ENCODE measurements around the gene EZR. TPM values are rescaled to one million over a fixed set of nuclear protein-coding genes. Genes with fewer than 3 reads are reported as not detected.

EZR gene
- total RNA-seq, 1 experiment from 2014 or later, result 1,402 TPM

DNA sequence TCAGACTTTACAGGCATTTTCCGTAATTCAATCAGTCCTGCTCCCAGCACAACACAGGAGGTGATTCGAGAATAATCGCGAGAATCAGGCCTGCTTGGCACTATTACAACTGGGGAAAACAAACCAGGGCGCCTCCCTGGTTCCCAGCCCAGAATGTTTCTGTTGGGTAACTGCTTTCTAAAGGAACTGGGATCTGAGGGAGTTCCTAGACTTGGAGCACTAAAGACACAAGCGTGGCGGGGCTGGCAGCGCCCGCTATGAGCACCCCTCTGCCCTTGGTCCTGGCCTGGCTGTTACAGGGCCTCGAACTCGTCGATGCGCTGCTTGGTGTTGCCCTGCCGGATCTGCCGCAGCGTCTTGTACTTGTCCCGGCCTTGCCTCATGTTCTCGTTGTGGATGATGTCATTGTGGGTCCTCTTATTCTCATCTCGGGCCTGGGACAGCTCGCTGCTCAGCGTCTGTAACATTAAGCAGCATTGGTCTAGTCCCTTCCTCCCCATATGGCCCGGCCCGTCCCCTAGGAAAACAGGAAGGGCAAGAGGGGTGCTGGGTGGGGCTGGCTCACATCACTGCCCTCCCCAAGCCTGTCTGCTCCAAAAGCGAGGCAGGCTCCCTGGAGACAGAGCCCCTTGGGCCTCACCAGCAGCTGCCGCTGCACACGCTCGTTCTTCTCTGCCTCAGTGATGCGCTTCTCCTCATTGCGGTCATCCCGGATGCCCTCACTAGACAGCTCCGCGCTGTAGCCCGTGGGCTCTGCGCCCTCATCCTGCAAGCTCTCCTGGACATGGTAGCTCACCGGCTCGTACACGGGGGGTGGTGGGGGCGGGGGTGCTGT, 52.3 kb downstream of the EZR start:
- Histone ChIP-seq H4K20me1 (ENCODE audit: insufficient read depth) (peaks cover 22% of the 10 kb centered on the region; the same call in 1 of the 2 replicates), H2AFZ (ENCODE audit: low read depth, low read length, poor library complexity, severe bottlenecking) (no peak overlapping the region), H3K27me3 (ENCODE audit: insufficient read depth, low read length) (no peaks in the 10 kb centered on the region), H3K4me2 (ENCODE audit: low read length) (no peak overlapping the region), H3K9me3 (ENCODE audit: control insufficient read depth in 1 of 2, insufficient read depth in 1 of 2, low read depth in 1 of 2, low read length in 2 of 2) (no peaks in the 10 kb centered on the region), H3K9me2 (ENCODE audit: insufficient read depth) (no peaks in the 10 kb centered on the region), H3K4me3 (replicated peaks in 1 of 2; ENCODE audit: low read depth in 1 of 2, low read length in 2 of 2) (no peak overlapping the region), H3K9ac (ENCODE audit: low read length) (peak overlapping the region; percentile 17; the same call in 1 of the 2 replicates), H3K79me2 (ENCODE audit: insufficient read depth, low read length) (peaks cover 52% of the 10 kb centered on the region), H3K27ac (ENCODE audit: low read depth, low read length) (peak overlapping the region; percentile 57), H3K36me3 (ENCODE audit: control insufficient read depth in 1 of 2, insufficient read depth in 2 of 2, low read length in 2 of 2) (peaks cover 51 to 75% of the 10 kb centered on the region in 2 experiments), H3K4me1 (ENCODE audit: control insufficient read depth in 1 of 2, insufficient read depth in 2 of 2, low read length in 2 of 2) (peaks cover 7 to 100% of the 10 kb centered on the region in 2 experiments; a peak in 3 of 4 replicates)
- ChIA-PET POLR2A (interaction anchor here (1.8 to 9.3 kb wide), 2 partner anchors 13 to 102 kb away, joined by 13 to 39 read pairs; no protein-coding TSS in a partner anchor), RAD21 (ENCODE audit: low non-redundant PET in 1 of 2, low total read pairs in 2 of 2, uncharacterized antibody in 2 of 2, unreplicated experiment in 2 of 2) (interaction anchor here (0.7 to 0.9 kb wide), 3 partner anchors 19 to 49 kb away, joined by 3 to 4 read pairs (median 3); no protein-coding TSS in a partner anchor), CTCF (interaction anchor here (2.8 kb wide), 1 partner anchor 48 kb away, joined by 13 read pairs; no protein-coding TSS in a partner anchor)
- intact Hi-C loops (cut with micrococcal nuclease), result loop anchor here (10.0 kb wide), 1 partner anchor 338 kb away; no protein-coding TSS in a partner anchor
- DNase-seq (ENCODE audit: low read depth, low spot score) (no peak), ATAC-seq (no peak)
- no TSS peak for BruUV-seq (replicated peaks)
- TF ChIP-seq EZH2 (IDR thresholded peaks at IDR 0.05) (no peak), SIN3A (IDR thresholded peaks at IDR 0.05; ENCODE audit: low read depth) (no peak), ZNF274 (IDR thresholded peaks at IDR 0.05; ENCODE audit: low read depth, low read length) (no peak), CBX3 (IDR thresholded peaks at IDR 0.05; ENCODE audit: low read depth) (no peak), POLR2AphosphoS5 (IDR thresholded peaks at IDR 0.05; ENCODE audit: low read depth, low read length) (peak; percentile 50), YY1 (IDR thresholded peaks at IDR 0.05; ENCODE audit: extremely low read depth, insufficient replicate concordance, low read depth, low read length) (no peak), RAD21 (IDR thresholded peaks at IDR 0.05; ENCODE audit: low read depth) (no peak)

Data from HCT116 (cell line).